ENCODE measurements around the gene SYP. TPM values are rescaled to one million over a fixed set of nuclear protein-coding genes. Genes with fewer than 3 reads are reported as not detected.

SYP gene
- total RNA-seq, 1 donor: 0.36 TPM

DNA sequence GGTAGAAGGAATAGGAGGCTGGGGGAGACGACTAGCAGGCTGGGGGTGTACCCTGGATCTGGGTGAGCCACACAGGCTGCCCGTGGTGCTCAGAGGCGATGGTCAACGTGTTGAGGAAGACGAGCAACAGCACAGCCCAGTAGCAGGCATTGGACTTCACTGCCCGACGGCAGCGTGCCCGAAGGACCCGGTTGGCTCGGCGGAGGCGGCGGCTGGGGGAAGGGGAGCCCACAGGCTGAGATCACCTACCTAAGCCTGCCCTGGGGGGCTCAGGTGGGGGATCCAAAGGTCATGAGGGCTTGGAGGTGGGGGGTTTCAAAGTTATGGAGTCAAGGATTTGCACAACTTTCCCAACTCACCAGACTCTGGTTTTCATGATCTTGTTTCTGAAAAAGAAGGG is 25.9 kb upstream of the SYP start:
- Histone ChIP-seq H3K9me3 (ENCODE audit: low read depth, low read length) (no peaks in the 10 kb centered on the region), H2AFZ (ENCODE audit: low read length) (no peak overlapping the region), H4K20me1 (ENCODE audit: insufficient read depth, low read length) (no peaks in the 10 kb centered on the region), H3K4me3 (ENCODE audit: insufficient read depth, low read length) (no peak overlapping the region), H3K4me1 (ENCODE audit: insufficient read depth, low read length) (no peaks in the 10 kb centered on the region), H3K4me2 (ENCODE audit: insufficient read depth, low read length) (no peak overlapping the region), H3K27ac (ENCODE audit: low read depth, low read length) (no peak overlapping the region), H3K27me3 (ENCODE audit: insufficient read depth, low read length) (peaks cover 2% of the 10 kb centered on the region), H3K79me2 (ENCODE audit: insufficient read depth, low read length) (no peaks in the 10 kb centered on the region), H3K36me3 (ENCODE audit: insufficient read depth, low read length) (no peaks in the 10 kb centered on the region)
- DNase-seq (ENCODE audit: insufficient read length, low spot score, missing footprints): peak; percentile 50
- TF ChIP-seq, protein P1, sequence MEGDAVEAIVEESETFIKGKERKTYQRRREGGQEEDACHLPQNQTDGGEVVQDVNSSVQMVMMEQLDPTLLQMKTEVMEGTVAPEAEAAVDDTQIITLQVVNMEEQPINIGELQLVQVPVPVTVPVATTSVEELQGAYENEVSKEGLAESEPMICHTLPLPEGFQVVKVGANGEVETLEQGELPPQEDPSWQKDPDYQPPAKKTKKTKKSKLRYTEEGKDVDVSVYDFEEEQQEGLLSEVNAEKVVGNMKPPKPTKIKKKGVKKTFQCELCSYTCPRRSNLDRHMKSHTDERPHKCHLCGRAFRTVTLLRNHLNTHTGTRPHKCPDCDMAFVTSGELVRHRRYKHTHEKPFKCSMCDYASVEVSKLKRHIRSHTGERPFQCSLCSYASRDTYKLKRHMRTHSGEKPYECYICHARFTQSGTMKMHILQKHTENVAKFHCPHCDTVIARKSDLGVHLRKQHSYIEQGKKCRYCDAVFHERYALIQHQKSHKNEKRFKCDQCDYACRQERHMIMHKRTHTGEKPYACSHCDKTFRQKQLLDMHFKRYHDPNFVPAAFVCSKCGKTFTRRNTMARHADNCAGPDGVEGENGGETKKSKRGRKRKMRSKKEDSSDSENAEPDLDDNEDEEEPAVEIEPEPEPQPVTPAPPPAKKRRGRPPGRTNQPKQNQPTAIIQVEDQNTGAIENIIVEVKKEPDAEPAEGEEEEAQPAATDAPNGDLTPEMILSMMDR (IDR thresholded peaks at IDR 0.05; ENCODE audit: extremely low read depth, low read depth, low read length): no peak

GRCh38 chrX:49221868-49222267 is 21.9 kb upstream of the SYP start:
- H3K4me3 ChIP-seq (ENCODE audit: insufficient read depth, low read length): no peak overlapping the region
- no peak overlapping the region for H3K4me2 ChIP-seq (ENCODE audit: insufficient read depth, low read length)
- no peaks in the 10 kb centered on the region for H3K4me1 ChIP-seq (ENCODE audit: insufficient read depth, low read length)
- H2AFZ ChIP-seq (ENCODE audit: low read length): no peak overlapping the region
- no peak for DNase-seq (ENCODE audit: insufficient read length, low spot score, missing footprints)
- H3K27ac ChIP-seq (ENCODE audit: low read depth, low read length): no peak overlapping the region
- H3K79me2 ChIP-seq (ENCODE audit: insufficient read depth, low read length): no peaks in the 10 kb centered on the region
- H4K20me1 ChIP-seq (ENCODE audit: insufficient read depth, low read length): no peaks in the 10 kb centered on the region
- H3K36me3 ChIP-seq (ENCODE audit: insufficient read depth, low read length): no peaks in the 10 kb centered on the region
- TF ChIP-seq, protein P1 (IDR thresholded peaks at IDR 0.05; ENCODE audit: extremely low read depth, low read depth, low read length): no peak
- no peaks in the 10 kb centered on the region for H3K9me3 ChIP-seq (ENCODE audit: low read depth, low read length)
- H3K27me3 ChIP-seq (ENCODE audit: insufficient read depth, low read length): peaks cover 2% of the 10 kb centered on the region

DNA sequence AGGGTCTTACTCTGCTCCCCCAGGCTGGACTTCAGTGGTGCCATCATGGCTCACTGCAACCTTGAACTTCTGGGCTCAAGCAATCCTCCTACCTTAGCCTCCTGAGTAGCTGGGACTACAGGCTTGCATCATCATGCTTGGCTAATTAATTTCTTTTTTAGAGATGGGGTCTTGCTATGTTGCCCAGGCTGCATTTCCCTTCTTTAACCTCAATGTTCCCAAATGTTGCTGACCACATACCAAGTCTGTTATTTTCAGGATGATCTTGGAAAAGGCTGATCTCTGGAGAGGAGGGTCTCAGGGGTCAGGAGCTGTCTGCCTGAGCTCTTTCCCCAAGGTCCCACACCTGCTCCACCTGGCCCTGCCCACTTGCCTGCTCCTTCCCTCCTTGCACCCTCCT is 20.1 kb upstream of the SYP start:
- Histone ChIP-seq H3K4me1 (ENCODE audit: insufficient read depth, low read length) (no peaks in the 10 kb centered on the region), H3K36me3 (ENCODE audit: insufficient read depth, low read length) (no peaks in the 10 kb centered on the region), H4K20me1 (ENCODE audit: insufficient read depth, low read length) (no peaks in the 10 kb centered on the region), H2AFZ (ENCODE audit: low read length) (no peak overlapping the region), H3K4me3 (ENCODE audit: insufficient read depth, low read length) (no peak overlapping the region), H3K79me2 (ENCODE audit: insufficient read depth, low read length) (no peaks in the 10 kb centered on the region), H3K4me2 (ENCODE audit: insufficient read depth, low read length) (no peak overlapping the region), H3K9me3 (ENCODE audit: low read depth, low read length) (no peaks in the 10 kb centered on the region), H3K27ac (ENCODE audit: low read depth, low read length) (no peak overlapping the region), H3K27me3 (ENCODE audit: insufficient read depth, low read length) (no peaks in the 10 kb centered on the region)
- TF ChIP-seq, protein P1 (IDR thresholded peaks at IDR 0.05; ENCODE audit: extremely low read depth, low read depth, low read length): no peak
- no peak for DNase-seq (ENCODE audit: insufficient read length, low spot score, missing footprints)

DNA sequence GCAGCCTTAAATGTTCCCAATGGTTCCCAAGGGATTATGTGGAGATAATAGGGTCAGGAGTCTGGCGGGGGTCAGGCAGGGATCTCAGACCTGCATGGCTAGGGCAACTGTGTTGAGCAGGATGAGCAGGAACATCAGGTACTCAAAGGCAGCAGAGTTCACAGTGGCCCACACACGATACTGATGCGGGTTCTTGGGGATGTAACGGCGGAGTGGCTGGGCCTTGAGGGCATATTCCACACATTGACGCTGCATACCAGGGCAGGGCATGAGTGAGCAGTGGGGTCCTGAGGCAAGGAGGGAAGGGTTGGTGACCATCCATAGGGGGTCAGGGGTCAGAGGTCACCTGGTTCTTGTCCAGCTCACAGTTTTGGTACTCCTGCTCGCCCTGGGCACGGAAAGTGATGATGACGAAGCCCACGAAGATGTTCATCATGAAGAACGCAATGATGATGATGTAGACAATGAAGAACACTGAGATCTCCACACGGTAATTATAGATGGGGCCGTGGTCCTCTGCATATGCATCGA is 15.1 kb upstream of the SYP start:
- H3K79me2 ChIP-seq (ENCODE audit: insufficient read depth, low read length): no peaks in the 10 kb centered on the region
- no peak overlapping the region for H3K27ac ChIP-seq (ENCODE audit: low read depth, low read length)
- no peak overlapping the region for H3K4me3 ChIP-seq (ENCODE audit: insufficient read depth, low read length)
- H4K20me1 ChIP-seq (ENCODE audit: insufficient read depth, low read length): no peaks in the 10 kb centered on the region
- no peaks in the 10 kb centered on the region for H3K36me3 ChIP-seq (ENCODE audit: insufficient read depth, low read length)
- H3K9me3 ChIP-seq (ENCODE audit: low read depth, low read length): no peaks in the 10 kb centered on the region
- no peaks in the 10 kb centered on the region for H3K4me1 ChIP-seq (ENCODE audit: insufficient read depth, low read length)
- TF ChIP-seq, protein P1 (IDR thresholded peaks at IDR 0.05; ENCODE audit: extremely low read depth, low read depth, low read length): no peak
- no peak overlapping the region for H3K4me2 ChIP-seq (ENCODE audit: insufficient read depth, low read length)
- H2AFZ ChIP-seq (ENCODE audit: low read length): no peak overlapping the region
- DNase-seq (ENCODE audit: insufficient read length, low spot score, missing footprints): no peak
- no peaks in the 10 kb centered on the region for H3K27me3 ChIP-seq (ENCODE audit: insufficient read depth, low read length)
